HepG2 (cell line): ENCODE data around the gene WNK4. TPM values are rescaled to one million over a fixed set of nuclear protein-coding genes. Genes with fewer than 3 reads are reported as not detected.

Experiments
- ATAC-seq: fragments of 200-7000 bp; cut with Tn5 transposase; 3 replicates; pipeline ENCODE4 v1.9.1; 2020; ENCODE audit warnings: mild to moderate bottlenecking, moderate library complexity
- BruUV-seq: library from RNA; stranded (reverse); fragments of 400-500 nt; replicated peaks from 2 replicates; lab custom pipeline; 2021; lab: Mats Ljungman, UMichigan
- CTCF ChIA-PET: fragments of 300-600 bp; formaldehyde crosslinking; extraction: SDS; loops from one replicate; lab custom pipeline; 2021; ENCODE audit warnings: low total read pairs, inconsistent platforms, low intra/inter-chr PET ratio; lab: Yijun Ruan, JAX
- POLR2A ChIA-PET: fragments of 350-600 bp; sonication (Branson Sonifier 250); formaldehyde crosslinking; loops from one replicate; lab custom pipeline; 2020; ENCODE audit warnings: antibody characterized with exemption, inconsistent platforms; lab: Yijun Ruan, JAX
- DNase-seq: peaks from one replicate; pipeline ENCODE4 v3.0.0-alpha.2; 2015; ENCODE audit warnings: low spot score
- FAIRE-seq: peaks from 3 replicates; lab custom pipeline; 2011; peaks lifted over from hg19 to GRCh38; lab: Jason Lieb, UNC
- H2AFZ ChIP-seq: one replicate; pipeline ENCODE4 v1.6.1; 2011; ENCODE audit warnings: low read length, inconsistent platforms
- H3K27ac ChIP-seq: fragments of 300-600 bp; 3 replicates; pipeline ENCODE4 v1.8.0; 2011; ENCODE audit warnings: mixed run types, mild to moderate bottlenecking, mixed read lengths, low read length, inconsistent platforms; ENCODE audit not compliant: insufficient read depth; ENCODE audit errors: extremely low read length
- H3K27me3 ChIP-seq, 2 experiments: fragments of 200-600 bp in 1 of 2; 2 replicates in 1 of 2; 3 replicates in 1 of 2; pipeline versions ENCODE4 v1.6.0 to v1.8.0; 2011; ENCODE audit warnings: low read length in 2 of 2, mild to moderate bottlenecking in 2 of 2, moderate library complexity in 2 of 2, inconsistent platforms in 1 of 2; ENCODE audit not compliant: insufficient read depth in 2 of 2, control insufficient read depth in 1 of 2
- H3K36me3 ChIP-seq, 2 experiments: fragments of 200-600 bp in 1 of 2; replicated peaks in 1 of 2; 2 replicates in 1 of 2; 3 replicates in 1 of 2; pipeline versions ENCODE4 v1.5.1 to v1.8.0; 2011; ENCODE audit warnings: low read length in 2 of 2, inconsistent platforms in 1 of 2; ENCODE audit not compliant: insufficient read depth in 2 of 2, control insufficient read depth in 1 of 2
- H3K4me1 ChIP-seq: 2 replicates; pipeline ENCODE4 v1.5.1; 2012; ENCODE audit warnings: low read length, inconsistent platforms; ENCODE audit not compliant: insufficient read depth
- H3K4me2 ChIP-seq: 2 replicates; pipeline ENCODE4 v1.6.0; 2011; ENCODE audit warnings: low read depth, low read length, inconsistent platforms
- H3K4me3 ChIP-seq, 3 experiments: fragments of 200-600 bp in 1 of 3; sonication (generic), shearing (Covaris generic) in 1 of 3; replicated peaks in 1 of 3; 2 replicates each; pipeline ENCODE4 v1.5.1; 2011 to 2016; ENCODE audit warnings: low read length in 3 of 3, inconsistent platforms in 2 of 3, low read depth in 2 of 3, mild to moderate bottlenecking in 2 of 3, control low read depth in 1 of 3, mixed read lengths in 1 of 3; ENCODE audit not compliant: insufficient read depth in 1 of 3
- H3K79me2 ChIP-seq: one replicate; pipeline ENCODE4 v1.6.1; 2011; ENCODE audit warnings: low read length, inconsistent platforms; ENCODE audit not compliant: insufficient read depth
- H3K9ac ChIP-seq: 2 replicates; pipeline ENCODE4 v1.6.0; 2011; ENCODE audit warnings: mild to moderate bottlenecking, low read depth, low read length, inconsistent platforms; ENCODE audit not compliant: insufficient read depth
- H3K9me3 ChIP-seq: 2 replicates; pipeline ENCODE4 v1.5.1; 2012; ENCODE audit warnings: mild to moderate bottlenecking, low read length
- H4K20me1 ChIP-seq: 2 replicates; pipeline ENCODE4 v1.6.0; 2011; ENCODE audit warnings: inconsistent platforms, mild to moderate bottlenecking, low read length, moderate library complexity; ENCODE audit not compliant: insufficient read depth
- FOXA1 ChIP-seq, 2 experiments: fragments of 450-650 bp in 1 of 2; sonication (generic) in 1 of 2; formaldehyde crosslinking in 1 of 2; IDR thresholded peaks; 2 replicates each; pipeline versions ENCODE4 v1.4.0 to v1.6.1; 2016 to 2020; ENCODE audit warnings: missing genetic modification reagents in 1 of 2
- FOXA3 ChIP-seq: IDR thresholded peaks from 2 replicates; pipeline ENCODE4 v1.6.1; 2016; ENCODE audit warnings: missing genetic modification reagents, missing compliant biosample characterization
- FOXK1 ChIP-seq: sonication (generic); formaldehyde crosslinking; IDR thresholded peaks from 2 replicates; pipeline ENCODE4 v1.4.0; 2020; ENCODE audit warnings: low read depth, missing genetic modification reagents, borderline replicate concordance
- GATAD1 ChIP-seq: IDR thresholded peaks from 2 replicates; pipeline ENCODE4 v1.6.1; 2016; ENCODE audit warnings: missing genetic modification reagents, missing compliant biosample characterization
- KLF16 ChIP-seq, 2 experiments: sonication (generic) in 1 of 2; formaldehyde crosslinking in 1 of 2; IDR thresholded peaks; 2 replicates each; pipeline versions ENCODE4 v1.6.1 to v1.8.0; 2016 to 2023; ENCODE audit warnings: missing genetic modification reagents in 2 of 2, missing compliant biosample characterization in 1 of 2
- SAFB2 ChIP-seq: sonication (generic); formaldehyde crosslinking; IDR thresholded peaks from 2 replicates; pipeline ENCODE4 v1.5.1; 2020; ENCODE audit warnings: missing genetic modification reagents, low read depth, mild to moderate bottlenecking, borderline replicate concordance
- SOX6 ChIP-seq, 2 experiments: fragments of 450-650 bp in 1 of 2; sonication (generic) in 1 of 2; formaldehyde crosslinking in 1 of 2; IDR thresholded peaks; 2 replicates each; pipeline versions ENCODE4 v1.4.0 to v1.6.1; 2017 to 2020; ENCODE audit warnings: antibody characterized with exemption in 1 of 2, mild to moderate bottlenecking in 1 of 2, missing genetic modification reagents in 1 of 2
- SSRP1 ChIP-seq: IDR thresholded peaks from 2 replicates; pipeline ENCODE4 v1.6.1; 2016; ENCODE audit warnings: control low read depth
- XRCC5 ChIP-seq: fragments of 200-400 bp; formaldehyde crosslinking; optimal IDR thresholded peaks from 2 replicates; pipeline ENCODE3; 2017; ENCODE audit warnings: mild to moderate bottlenecking, low read length
- ZNF431 ChIP-seq: sonication (generic); formaldehyde crosslinking; IDR thresholded peaks from 2 replicates; pipeline ENCODE4 v1.9.0; 2022; ENCODE audit warnings: missing genetic modification reagents, low read depth, mild to moderate bottlenecking, borderline replicate concordance
- ZNF441 ChIP-seq: sonication (generic); formaldehyde crosslinking; IDR thresholded peaks from 2 replicates; pipeline ENCODE4 v1.7.0; 2021; ENCODE audit warnings: missing genetic modification reagents, borderline replicate concordance
- ZNF501 ChIP-seq: sonication (generic); formaldehyde crosslinking; IDR thresholded peaks from 2 replicates; pipeline ENCODE4 v1.5.1; 2020; ENCODE audit warnings: mild to moderate bottlenecking, moderate library complexity, missing genetic modification reagents
- ZNF839 ChIP-seq: sonication (generic); formaldehyde crosslinking; IDR thresholded peaks from 2 replicates; pipeline ENCODE4 v1.4.0; 2020; ENCODE audit warnings: missing genetic modification reagents, mild to moderate bottlenecking, borderline replicate concordance
- WGBS: methylation state at CpG from one replicate; pipeline ENCODE4 v1.1.6; 2017; ENCODE audit warnings: low lambda C conversion rate; 5-methylcytosine and 5-hydroxymethylcytosine counted together
- in situ Hi-C: cut with HindIII; loops from 2 replicates; pipeline ENCODE4 v1.10.0; 2017; ENCODE audit warnings: low pct_unique_long_range_greater_than_20kb; ENCODE audit not compliant: extremely low pct_ligation_motif_present
- intact Hi-C: fragments of 100-400 bp; cut with micrococcal nuclease; formaldehyde crosslinking; loops from one replicate; pipeline ENCODE4 v1.10.0; 2022; ENCODE audit not compliant: unreplicated experiment
- polyA plus RNA-seq, 8 experiments: library from polyadenylated mRNA; depleted of rRNA in 3 of 8; stranded (reverse) in 7 of 8; unstranded in 1 of 8; fragments of >200 nt; fragmentation: Illumina TruSeq in 4 of 8; extraction: Trizol in 4 of 8; gene quantifications; 2 replicates each; pipeline versions ENCODE4 v1.2.1 to v1.2.3, GENCODE V29; 2011 to 2016; ENCODE audit warnings: low read depth in 4 of 8, missing spikeins in 1 of 8, mixed read lengths in 1 of 8; ENCODE audit not compliant: insufficient read depth in 1 of 8
- total RNA-seq, 5 experiments: library from RNA; depleted of rRNA; stranded (reverse); fragments of >200 nt; fragmentation: Illumina TruSeq; extraction: Trizol; gene quantifications; 2 replicates each; pipeline ENCODE4 v1.2.3, GENCODE V29; 2016; ENCODE audit warnings: low read depth in 1 of 5
- TF ChIP-seq, protein P1 (sequence below): sonication (generic); formaldehyde crosslinking; IDR thresholded peaks from 2 replicates; pipeline ENCODE4 v1.4.0; 2020; ENCODE audit warnings: missing genetic modification reagents, borderline replicate concordance
- TF ChIP-seq, protein P2 (sequence below): sonication (generic); formaldehyde crosslinking; IDR thresholded peaks from 2 replicates; pipeline ENCODE4 v1.8.0; 2022; ENCODE audit warnings: low read depth, missing genetic modification reagents

The WNK4 gene
- total and polyA plus RNA-seq, 2 of the 13 experiments (the other 11 are each of a cell fraction or from before 2014, with no cell fraction given), result 2.7 to 13.7 TPM

DNA sequence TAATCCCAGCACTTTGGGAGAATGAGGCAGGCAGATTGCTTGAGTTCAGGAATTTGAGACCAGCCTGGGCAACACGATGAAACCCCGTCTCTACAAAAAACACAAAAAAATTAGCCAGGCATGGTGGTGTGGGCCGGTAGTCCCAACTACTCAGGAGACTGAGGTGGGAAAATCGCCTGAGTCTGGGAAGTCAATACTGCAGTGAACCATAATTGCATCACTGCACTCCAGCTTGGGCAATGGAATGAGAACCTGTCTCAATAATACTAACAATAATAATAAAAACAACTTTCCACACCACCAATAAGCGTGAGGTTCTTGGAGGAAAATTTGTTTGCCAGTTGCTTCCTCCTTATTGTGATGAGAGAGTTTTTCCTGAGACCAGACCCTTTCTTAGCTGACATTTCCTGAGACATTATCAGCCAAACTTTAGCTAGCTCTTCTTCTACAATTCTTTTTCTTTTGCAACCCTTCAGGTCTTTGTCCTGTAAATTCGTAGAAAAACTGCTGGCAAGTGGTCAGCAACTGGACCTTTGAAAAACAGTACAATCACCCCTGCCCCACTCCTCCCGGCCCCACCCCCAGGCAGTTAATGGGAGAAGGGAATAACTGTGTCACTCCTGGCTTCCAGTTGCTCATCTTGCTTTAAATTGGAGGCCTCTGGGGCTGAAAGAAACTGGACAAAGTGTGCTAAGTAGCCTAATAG lies 32.1 kb upstream of the WNK4 start (continued):
- TF ChIP-seq ZNF441 (no peak), ZNF839 (CRISPR knock-in tag) (no peak)

DNA sequence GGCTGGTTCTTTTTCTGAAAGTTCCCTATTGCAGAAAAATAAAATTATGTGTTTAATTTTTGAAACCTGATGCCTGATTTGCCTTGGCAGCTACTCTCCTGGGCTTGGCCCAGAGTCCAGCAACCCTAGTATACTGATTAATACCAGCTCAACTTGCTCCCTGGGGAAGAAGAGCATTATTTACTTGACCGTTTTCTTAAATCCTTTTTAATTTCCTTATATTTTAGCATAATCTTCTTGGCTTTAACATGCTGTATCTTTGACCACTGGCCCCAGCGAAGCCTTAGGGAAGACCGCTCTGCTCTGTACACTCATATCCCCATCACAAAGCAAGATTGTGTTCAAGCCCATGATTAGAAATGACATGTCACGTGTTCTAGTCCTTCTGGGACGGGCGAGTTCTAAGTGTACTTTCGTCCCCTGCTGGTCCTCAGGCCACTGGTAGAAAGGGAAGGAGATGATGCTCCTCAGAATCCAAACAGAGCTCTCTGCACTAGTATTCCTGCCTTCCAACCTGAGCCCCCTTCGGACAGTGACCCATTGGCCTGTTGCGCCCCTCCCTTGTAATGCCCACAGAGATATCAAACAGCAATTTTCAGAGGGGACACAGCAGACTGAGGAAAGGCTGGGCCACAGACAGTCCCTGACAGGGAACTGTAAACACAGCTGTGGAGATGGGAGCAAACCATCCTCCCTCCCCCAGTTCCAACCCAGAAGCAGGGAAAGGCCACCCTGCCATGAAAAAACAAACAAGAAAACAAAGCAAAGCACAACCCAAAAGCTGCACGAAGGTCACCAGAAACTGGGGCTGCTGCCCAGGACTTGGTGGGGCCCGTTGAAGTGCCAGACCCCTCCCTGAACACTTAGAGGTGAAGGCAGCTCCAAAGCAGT lies 31.3 kb upstream of the WNK4 start:
- Histone ChIP-seq H3K27me3 (no peaks in the 10 kb centered on the region), H3K9me3 (no peaks in the 10 kb centered on the region), H2AFZ (no peak overlapping the region), H3K27ac (no peak overlapping the region), H3K79me2 (peaks cover 2% of the 10 kb centered on the region), H3K9ac (peak overlapping the region; percentile 29; the same call in 1 of the 2 replicates), H3K4me3 (peak overlapping the region in 2 of 3 experiments; percentile 10 to 44; a peak in 2 of 6 replicates), H3K36me3 (no peaks in the 10 kb centered on the region), H3K4me1 (peaks cover 49% of the 10 kb centered on the region), H4K20me1 (no peaks in the 10 kb centered on the region), H3K4me2 (peak overlapping the region; percentile 78)
- ATAC-seq (peak; percentile 13; the same call in 2 of the 3 replicates), FAIRE-seq (peak; percentile 64), DNase-seq (no peak)
- in situ Hi-C loops (no loop called here), intact Hi-C loops (no loop called here)
- WGBS, result 21% methylated on average over 10 of the region's 11 CpGs
- CTCF ChIA-PET, result no interaction called here
- POLR2A ChIA-PET, result interaction anchor here (0.7 to 4.4 kb wide), 23 partner anchors 10 to 213 kb away, joined by 3 to 45 read pairs (median 4); partner anchors contain the start of genes BECN1, CNTD1, COA3 and NAGLU
- no TSS peak for BruUV-seq
- TF ChIP-seq SOX6 (IDR thresholded peaks at IDR 0.05), result no peak
- TF ChIP-seq SOX6 (CRISPR knock-in tag; IDR thresholded peaks at IDR 0.05), result peak; percentile 43; the same call in 1 of the 2 replicates
- peak; percentile 40; the same call in 1 of the 2 replicates for TF ChIP-seq ZNF501 (CRISPR knock-in tag)
- TF ChIP-seq FOXA1 (IDR thresholded peaks at IDR 0.05), result no peak
- TF ChIP-seq FOXA1 (CRISPR knock-in tag; IDR thresholded peaks at IDR 0.05), result peak; percentile 68
- TF ChIP-seq, protein P1, sequence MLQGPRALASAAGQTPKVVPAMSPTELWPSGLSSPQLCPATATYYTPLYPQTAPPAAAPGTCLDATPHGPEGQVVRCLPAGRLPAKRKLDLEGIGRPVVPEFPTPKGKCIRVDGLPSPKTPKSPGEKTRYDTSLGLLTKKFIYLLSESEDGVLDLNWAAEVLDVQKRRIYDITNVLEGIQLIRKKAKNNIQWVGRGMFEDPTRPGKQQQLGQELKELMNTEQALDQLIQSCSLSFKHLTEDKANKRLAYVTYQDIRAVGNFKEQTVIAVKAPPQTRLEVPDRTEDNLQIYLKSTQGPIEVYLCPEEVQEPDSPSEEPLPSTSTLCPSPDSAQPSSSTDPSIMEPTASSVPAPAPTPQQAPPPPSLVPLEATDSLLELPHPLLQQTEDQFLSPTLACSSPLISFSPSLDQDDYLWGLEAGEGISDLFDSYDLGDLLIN (CRISPR knock-in tag), result no peak
- TF ChIP-seq SAFB2 (CRISPR knock-in tag), result no peak
- TF ChIP-seq ZNF431 (CRISPR knock-in tag), result no peak
- TF ChIP-seq, protein P2, sequence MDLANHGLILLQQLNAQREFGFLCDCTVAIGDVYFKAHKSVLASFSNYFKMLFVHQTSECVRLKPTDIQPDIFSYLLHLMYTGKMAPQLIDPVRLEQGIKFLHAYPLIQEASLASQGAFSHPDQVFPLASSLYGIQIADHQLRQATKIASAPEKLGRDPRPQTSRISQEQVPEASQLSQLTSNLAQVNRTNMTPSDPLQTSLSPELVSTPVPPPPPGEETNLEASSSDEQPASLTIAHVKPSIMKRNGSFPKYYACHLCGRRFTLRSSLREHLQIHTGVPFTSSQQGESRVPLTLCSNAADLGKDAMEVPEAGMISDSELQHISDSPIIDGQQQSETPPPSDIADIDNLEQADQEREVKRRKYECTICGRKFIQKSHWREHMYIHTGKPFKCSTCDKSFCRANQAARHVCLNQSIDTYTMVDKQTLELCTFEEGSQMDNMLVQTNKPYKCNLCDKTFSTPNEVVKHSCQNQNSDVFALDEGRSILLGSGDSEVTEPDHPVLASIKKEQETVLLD (CRISPR knock-in tag), result no peak
- peak; percentile 62 for TF ChIP-seq FOXA3 (CRISPR knock-in tag)
- 0 out of 2 replicates have a peak, but pooled peaks have one; percentile 4 for TF ChIP-seq FOXK1
- TF ChIP-seq XRCC5, result peak; percentile 46
- 0 out of 4 replicates have a peak, but pooled peaks of 1 of the 2 experiments have one; percentile 16 for TF ChIP-seq KLF16 (CRISPR knock-in tag; IDR thresholded peaks at IDR 0.05)
- TF ChIP-seq GATAD1 (CRISPR knock-in tag), result 0 out of 2 replicates have a peak, but pooled peaks have one; percentile 19
- 0 out of 2 replicates have a peak, but pooled peaks have one; percentile 43 for TF ChIP-seq SSRP1 (CRISPR knock-in tag)
